CD8-positive, alpha-beta memory T cell (primary cell): ENCODE measurements around the gene PIAS1. TPM values are rescaled to one million over a fixed set of nuclear protein-coding genes. Genes with fewer than 3 reads are reported as not detected.
A peak's percentile ranks its signal among the peaks of the same experiment; 100 is the strongest.

Experiments
- CTCF ChIA-PET: fragments of 350-600 bp; sonication (Branson Sonifier 250); formaldehyde crosslinking; loops from one replicate; lab custom pipeline; 2021; ENCODE audit warnings: antibody characterized with exemption; lab: Charles Lee
- POLR2A ChIA-PET: fragments of 350-600 bp; sonication (Branson Sonifier 250); formaldehyde crosslinking; loops from one replicate; lab custom pipeline; 2021; ENCODE audit warnings: antibody characterized with exemption; lab: Charles Lee
- DNase-seq, 5 donors: peaks; one replicate each; pipeline versions ENCODE4 v3.0.0 to v3.0.0-alpha.2; 2020 to 2022; ENCODE audit warnings: mixed read lengths in 1 of 5
- H3K27ac ChIP-seq: one replicate; pipeline ENCODE4 v1.7.0; 2013; ENCODE audit warnings: low read depth, mild to moderate bottlenecking, low read length, moderate library complexity
- H3K27me3 ChIP-seq: 2 replicates; pipeline ENCODE4 v1.7.0; 2013; ENCODE audit warnings: low read length, mild to moderate bottlenecking; ENCODE audit not compliant: insufficient read depth, poor library complexity, severe bottlenecking
- H3K36me3 ChIP-seq: 2 replicates; pipeline ENCODE4 v1.7.0; 2013; ENCODE audit warnings: mild to moderate bottlenecking, low read length, moderate library complexity; ENCODE audit not compliant: insufficient read depth
- H3K4me1 ChIP-seq: 2 replicates; pipeline ENCODE4 v1.7.0; 2013; ENCODE audit warnings: mild to moderate bottlenecking, low read length, moderate library complexity; ENCODE audit not compliant: insufficient read depth
- H3K4me3 ChIP-seq: 2 replicates; pipeline ENCODE4 v1.7.0; 2013; ENCODE audit warnings: mild to moderate bottlenecking, low read length
- H3K9me3 ChIP-seq: 2 replicates; pipeline ENCODE4 v1.7.0; 2013; ENCODE audit warnings: mild to moderate bottlenecking, low read length
- H3K27ac Mint-ChIP-seq, 8 donors: one replicate each; pipeline ENCODE4 v1.8.0; 2020 to 2021; ENCODE audit warnings: mixed read lengths in 8 of 8, mild to moderate bottlenecking in 6 of 8, inconsistent platforms in 3 of 8, moderate library complexity in 3 of 8
- H3K27me3 Mint-ChIP-seq, 2 donors: one replicate each; pipeline ENCODE4 v1.8.0; 2020 to 2021; ENCODE audit warnings: mixed read lengths in 2 of 2, mild to moderate bottlenecking in 1 of 2, moderate library complexity in 1 of 2
- H3K36me3 Mint-ChIP-seq, 3 donors: one replicate each; pipeline ENCODE4 v1.8.0; 2020 to 2021; ENCODE audit warnings: mixed read lengths in 3 of 3, inconsistent platforms in 1 of 3, mild to moderate bottlenecking in 1 of 3
- H3K4me1 Mint-ChIP-seq, 3 donors: one replicate each; pipeline ENCODE4 v1.8.0; 2020 to 2021; ENCODE audit warnings: mixed read lengths in 3 of 3, inconsistent platforms in 1 of 3, mild to moderate bottlenecking in 1 of 3
- H3K4me3 Mint-ChIP-seq, 7 donors: one replicate each; pipeline ENCODE4 v1.8.0; 2020 to 2021; ENCODE audit warnings: mixed read lengths in 7 of 7, mild to moderate bottlenecking in 6 of 7, moderate library complexity in 4 of 7, inconsistent platforms in 2 of 7
- H3K9me3 Mint-ChIP-seq, 5 donors: one replicate each; pipeline ENCODE4 v1.8.0; 2020 to 2022; ENCODE audit warnings: mixed read lengths in 5 of 5, mild to moderate bottlenecking in 3 of 5, moderate library complexity in 2 of 5, inconsistent platforms in 1 of 5
- polyA plus RNA-seq: library from polyadenylated mRNA; unstranded; fragments of 300-500 nt; fragmentation: Illumina TruSeq; gene quantifications from one replicate; pipeline ENCODE4 v1.2.3, GENCODE V29; 2021
- total RNA-seq, 2 experiments: library from RNA; stranded (reverse); gene quantifications; one replicate each; pipeline ENCODE4 v1.2.3, GENCODE V29; 2021

Gene PIAS1
- total and polyA plus RNA-seq, 3 experiments from 2014 or later: 25.5 to 127 (median 30.2) TPM

GRCh38 chr15:68137096-68137495 lies 83.0 kb downstream of the PIAS1 start:
- no peak for DNase-seq
- Histone ChIP-seq H3K9me3 (no peaks in the 10 kb centered on the region), H3K27ac (no peak overlapping the region), H3K4me1 (no peaks in the 10 kb centered on the region), H3K4me3 (no peak overlapping the region), H3K36me3 (no peaks in the 10 kb centered on the region), H3K27me3 (no peaks in the 10 kb centered on the region)
- ChIA-PET POLR2A (no interaction called here), CTCF (interaction anchor here (1.3 kb wide), 1 partner anchor 16 kb away, joined by 3 read pairs; no protein-coding TSS in a partner anchor)
- peaks cover 4 to 22% (median 6%) of the 10 kb centered on the region in 3 donors for H3K36me3 Mint-ChIP-seq
- no peaks in the 10 kb centered on the region for H3K9me3 Mint-ChIP-seq
- no peak overlapping the region for H3K4me3 Mint-ChIP-seq
- peaks cover 35 to 56% (median 55%) of the 10 kb centered on the region in 3 donors for H3K4me1 Mint-ChIP-seq
- H3K27me3 Mint-ChIP-seq: no peaks in the 10 kb centered on the region
- no peak overlapping the region for H3K27ac Mint-ChIP-seq

DNA sequence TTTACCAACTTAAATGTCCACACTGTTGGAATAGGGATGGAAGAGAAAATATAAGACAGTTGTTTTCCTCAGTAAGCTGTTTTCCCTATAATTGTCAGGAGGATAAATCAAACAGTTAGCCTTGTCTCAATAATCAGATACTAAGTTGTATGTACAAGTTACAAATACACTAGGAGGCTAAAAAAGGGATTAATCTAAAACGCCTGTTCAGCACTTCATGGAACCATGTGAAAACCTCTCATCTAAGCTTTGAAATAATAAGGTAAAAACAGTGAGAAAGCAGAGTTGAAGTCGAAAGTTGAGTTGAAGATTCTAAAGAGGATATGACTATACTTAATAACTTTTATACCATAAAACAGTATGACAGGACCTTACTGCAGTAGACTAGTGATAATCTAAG lies 89.0 kb downstream of the PIAS1 start:
- H3K9me3 ChIP-seq: no peaks in the 10 kb centered on the region
- H3K9me3 Mint-ChIP-seq: no peaks in the 10 kb centered on the region
- peak overlapping the region in 1 of 8 donors; percentile 9 for H3K27ac Mint-ChIP-seq
- no peak for DNase-seq
- no peak overlapping the region for H3K27ac ChIP-seq
- no peaks in the 10 kb centered on the region for H3K36me3 ChIP-seq
- no peak overlapping the region for H3K4me3 ChIP-seq
- CTCF ChIA-PET: no interaction called here
- H3K4me1 ChIP-seq: no peaks in the 10 kb centered on the region
- POLR2A ChIA-PET: no interaction called here
- H3K4me1 Mint-ChIP-seq: peaks cover 33 to 57% (median 50%) of the 10 kb centered on the region in 3 donors
- no peaks in the 10 kb centered on the region for H3K27me3 Mint-ChIP-seq
- no peak overlapping the region for H3K4me3 Mint-ChIP-seq
- peaks cover 6 to 56% (median 15%) of the 10 kb centered on the region in 3 donors for H3K36me3 Mint-ChIP-seq
- H3K27me3 ChIP-seq: no peaks in the 10 kb centered on the region

DNA sequence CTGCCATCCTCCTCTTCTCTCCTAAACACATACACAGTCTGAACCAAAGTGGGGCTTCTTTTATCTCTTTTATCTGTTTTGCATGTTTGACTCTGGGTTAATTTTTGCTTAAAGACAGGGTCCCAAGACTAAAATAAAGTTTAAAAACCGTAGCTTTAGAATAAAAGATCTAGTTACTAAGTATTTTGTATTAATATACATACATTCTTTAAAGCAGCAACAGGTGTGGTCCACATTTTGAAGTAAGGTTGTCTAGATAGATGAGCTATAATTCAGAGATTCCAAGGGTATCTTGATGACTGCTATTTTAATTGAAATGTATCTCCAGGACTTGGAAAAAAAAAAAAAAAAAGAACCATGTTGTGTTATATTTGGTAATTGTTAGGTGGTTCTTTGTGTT lies 89.7 kb downstream of the PIAS1 start:
- H3K4me3 Mint-ChIP-seq: no peak overlapping the region
- H3K9me3 Mint-ChIP-seq: no peaks in the 10 kb centered on the region
- peaks cover 33 to 56% (median 50%) of the 10 kb centered on the region in 3 donors for H3K4me1 Mint-ChIP-seq
- H3K36me3 Mint-ChIP-seq: peaks cover 5 to 55% (median 17%) of the 10 kb centered on the region in 3 donors
- H3K4me1 ChIP-seq: no peaks in the 10 kb centered on the region
- DNase-seq: no peak
- no peaks in the 10 kb centered on the region for H3K9me3 ChIP-seq
- H3K27ac ChIP-seq: no peak overlapping the region
- ChIA-PET CTCF (no interaction called here), POLR2A (no interaction called here)
- no peaks in the 10 kb centered on the region for H3K27me3 ChIP-seq
- H3K4me3 ChIP-seq: no peak overlapping the region
- H3K27me3 Mint-ChIP-seq: no peaks in the 10 kb centered on the region
- H3K27ac Mint-ChIP-seq: no peak overlapping the region
- no peaks in the 10 kb centered on the region for H3K36me3 ChIP-seq

DNA sequence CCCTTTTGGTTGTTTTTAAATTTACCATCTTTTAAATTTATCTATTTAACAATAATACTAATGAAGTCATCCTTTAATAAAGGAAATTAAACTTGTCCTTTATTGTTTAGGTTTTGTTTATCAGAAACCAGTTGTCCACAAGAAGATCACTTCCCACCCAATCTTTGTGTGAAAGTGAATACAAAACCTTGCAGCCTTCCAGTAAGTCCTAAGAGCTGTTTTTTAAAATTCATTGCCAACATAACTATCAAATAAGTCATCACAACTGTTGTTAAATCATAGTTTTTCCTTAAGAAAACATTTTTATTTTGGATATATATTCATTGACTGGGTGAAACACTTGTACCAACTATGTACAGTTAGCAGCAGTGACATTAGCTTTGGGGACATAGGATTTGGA lies 91.6 kb downstream of the PIAS1 start:
- Mint-ChIP-seq H3K27me3 (no peaks in the 10 kb centered on the region), H3K36me3 (peaks cover 0 to 52% (median 19%) of the 10 kb centered on the region in 3 donors), H3K4me1 (peaks cover 26 to 42% (median 42%) of the 10 kb centered on the region in 3 donors), H3K27ac (peak overlapping the region in 1 of 8 donors; percentile 42), H3K9me3 (no peaks in the 10 kb centered on the region), H3K4me3 (no peak overlapping the region)
- Histone ChIP-seq H3K36me3 (no peaks in the 10 kb centered on the region), H3K4me1 (no peaks in the 10 kb centered on the region), H3K27me3 (no peaks in the 10 kb centered on the region), H3K4me3 (no peak overlapping the region), H3K9me3 (no peaks in the 10 kb centered on the region), H3K27ac (no peak overlapping the region)
- POLR2A ChIA-PET: no interaction called here
- no peak for DNase-seq
- CTCF ChIA-PET: interaction anchor here (1.4 kb wide), 1 partner anchor 9 kb away, joined by 3 read pairs; no protein-coding TSS in a partner anchor

DNA sequence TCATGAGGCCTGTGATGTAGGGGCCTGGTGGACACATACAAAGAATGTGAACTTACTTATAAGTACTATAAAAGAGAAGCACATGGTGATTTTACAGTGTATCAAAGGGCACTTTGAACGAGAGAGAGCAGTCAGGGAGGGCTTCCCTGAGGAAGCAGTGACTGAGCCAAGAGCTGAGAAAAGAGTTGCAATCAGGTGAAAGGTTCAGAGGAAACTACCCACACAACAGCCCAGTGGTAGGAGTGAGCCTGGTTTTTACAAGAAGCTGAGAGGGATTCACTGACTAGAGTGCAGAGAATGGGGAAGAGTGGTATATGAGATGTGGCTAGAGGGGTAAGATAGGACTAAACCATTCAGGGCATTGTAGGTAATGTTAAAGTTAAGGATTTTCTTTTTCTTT lies 93.9 kb downstream of the PIAS1 start:
- no peak overlapping the region for H3K27ac ChIP-seq
- H3K4me1 Mint-ChIP-seq: peaks cover 27 to 41% (median 38%) of the 10 kb centered on the region in 3 donors
- peaks cover 0 to 57% (median 25%) of the 10 kb centered on the region in 3 donors for H3K36me3 Mint-ChIP-seq
- H3K27me3 Mint-ChIP-seq: no peaks in the 10 kb centered on the region
- no peaks in the 10 kb centered on the region for H3K4me1 ChIP-seq
- POLR2A ChIA-PET: no interaction called here
- H3K27me3 ChIP-seq: no peaks in the 10 kb centered on the region
- no peak for DNase-seq
- no peak overlapping the region for H3K4me3 ChIP-seq
- no peaks in the 10 kb centered on the region for H3K36me3 ChIP-seq
- CTCF ChIA-PET: no interaction called here
- H3K27ac Mint-ChIP-seq: peak overlapping the region in 3 of 8 donors; percentile 14 to 72 (median 66)
- no peak overlapping the region for H3K4me3 Mint-ChIP-seq
- H3K9me3 ChIP-seq: no peaks in the 10 kb centered on the region
- no peaks in the 10 kb centered on the region for H3K9me3 Mint-ChIP-seq

GRCh38 chr15:68149059-68149458 lies 94.9 kb downstream of the PIAS1 start:
- Mint-ChIP-seq H3K36me3 (peaks cover 0 to 56% (median 24%) of the 10 kb centered on the region in 3 donors), H3K4me3 (no peak overlapping the region), H3K27ac (peak overlapping the region in 5 of 8 donors; percentile 4 to 69 (median 30)), H3K4me1 (peaks cover 26 to 34% (median 31%) of the 10 kb centered on the region in 3 donors), H3K27me3 (no peaks in the 10 kb centered on the region), H3K9me3 (no peaks in the 10 kb centered on the region)
- DNase-seq: no peak
- H3K36me3 ChIP-seq: no peaks in the 10 kb centered on the region
- no peak overlapping the region for H3K27ac ChIP-seq
- H3K4me1 ChIP-seq: no peaks in the 10 kb centered on the region
- no peaks in the 10 kb centered on the region for H3K27me3 ChIP-seq
- CTCF ChIA-PET: interaction anchor here (1.1 kb wide), 1 partner anchor 285 kb away, joined by 4 read pairs; no protein-coding TSS in a partner anchor
- no peaks in the 10 kb centered on the region for H3K9me3 ChIP-seq
- no peak overlapping the region for H3K4me3 ChIP-seq
- POLR2A ChIA-PET: no interaction called here

DNA sequence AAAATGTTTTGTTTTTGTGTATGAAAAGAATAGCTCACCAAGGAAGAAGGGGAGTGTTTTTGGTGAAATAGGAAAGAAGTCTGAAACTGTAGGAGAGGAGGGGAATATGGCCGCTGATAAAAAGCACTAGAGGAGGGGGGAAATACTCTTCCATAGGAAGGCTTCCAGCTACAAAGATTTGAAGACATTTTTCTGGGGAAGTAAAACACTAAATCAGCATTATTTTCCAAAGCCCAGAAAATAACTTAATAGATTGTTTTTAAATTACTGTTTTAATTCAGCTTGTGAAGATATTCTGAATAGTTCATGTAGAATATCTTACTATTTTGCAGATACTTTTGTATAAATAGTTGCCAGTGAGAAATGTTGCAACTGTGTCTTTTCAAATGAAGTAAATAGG lies 96.1 kb downstream of the PIAS1 start:
- Mint-ChIP-seq H3K4me1 (peaks cover 27 to 33% (median 31%) of the 10 kb centered on the region in 3 donors), H3K9me3 (no peaks in the 10 kb centered on the region), H3K36me3 (peaks cover 0 to 62% (median 27%) of the 10 kb centered on the region in 3 donors), H3K27me3 (no peaks in the 10 kb centered on the region), H3K4me3 (no peak overlapping the region), H3K27ac (peak overlapping the region in 3 of 8 donors; percentile 20 to 91 (median 68))
- no peak overlapping the region for H3K27ac ChIP-seq
- H3K4me1 ChIP-seq: no peaks in the 10 kb centered on the region
- DNase-seq: no peak
- ChIA-PET CTCF (interaction anchor here (0.7 to 1.1 kb wide), 2 partner anchors 286 to 287 kb away, joined by 3 to 4 read pairs; no protein-coding TSS in a partner anchor), POLR2A (no interaction called here)
- H3K27me3 ChIP-seq: no peaks in the 10 kb centered on the region
- H3K36me3 ChIP-seq: no peaks in the 10 kb centered on the region
- H3K4me3 ChIP-seq: no peak overlapping the region
- H3K9me3 ChIP-seq: no peaks in the 10 kb centered on the region

GRCh38 chr15:68151277-68151676 lies 97.2 kb downstream of the PIAS1 start:
- Mint-ChIP-seq H3K36me3 (peaks cover 0 to 55% (median 22%) of the 10 kb centered on the region in 3 donors), H3K27me3 (no peaks in the 10 kb centered on the region), H3K27ac (no peak overlapping the region), H3K4me3 (no peak overlapping the region), H3K4me1 (peaks cover 23 to 29% (median 25%) of the 10 kb centered on the region in 3 donors), H3K9me3 (no peaks in the 10 kb centered on the region)
- H3K9me3 ChIP-seq: no peaks in the 10 kb centered on the region
- no peak overlapping the region for H3K4me3 ChIP-seq
- H3K4me1 ChIP-seq: no peaks in the 10 kb centered on the region
- POLR2A ChIA-PET: no interaction called here
- no peak overlapping the region for H3K27ac ChIP-seq
- peaks cover 3% of the 10 kb centered on the region for H3K36me3 ChIP-seq
- no peaks in the 10 kb centered on the region for H3K27me3 ChIP-seq
- CTCF ChIA-PET: no interaction called here
- DNase-seq: no peak
